HG03039 (cell line): ENCODE results near the gene H3-3A.

Source experiments
- ATAC-seq: cut with Tn5 transposase; IDR thresholded peaks from one replicate; pipeline ENCODE4 v1.9.1; 2021; ENCODE audit warnings: mild to moderate bottlenecking, moderate library complexity; ENCODE audit not compliant: unreplicated experiment

Gene H3-3A

DNA sequence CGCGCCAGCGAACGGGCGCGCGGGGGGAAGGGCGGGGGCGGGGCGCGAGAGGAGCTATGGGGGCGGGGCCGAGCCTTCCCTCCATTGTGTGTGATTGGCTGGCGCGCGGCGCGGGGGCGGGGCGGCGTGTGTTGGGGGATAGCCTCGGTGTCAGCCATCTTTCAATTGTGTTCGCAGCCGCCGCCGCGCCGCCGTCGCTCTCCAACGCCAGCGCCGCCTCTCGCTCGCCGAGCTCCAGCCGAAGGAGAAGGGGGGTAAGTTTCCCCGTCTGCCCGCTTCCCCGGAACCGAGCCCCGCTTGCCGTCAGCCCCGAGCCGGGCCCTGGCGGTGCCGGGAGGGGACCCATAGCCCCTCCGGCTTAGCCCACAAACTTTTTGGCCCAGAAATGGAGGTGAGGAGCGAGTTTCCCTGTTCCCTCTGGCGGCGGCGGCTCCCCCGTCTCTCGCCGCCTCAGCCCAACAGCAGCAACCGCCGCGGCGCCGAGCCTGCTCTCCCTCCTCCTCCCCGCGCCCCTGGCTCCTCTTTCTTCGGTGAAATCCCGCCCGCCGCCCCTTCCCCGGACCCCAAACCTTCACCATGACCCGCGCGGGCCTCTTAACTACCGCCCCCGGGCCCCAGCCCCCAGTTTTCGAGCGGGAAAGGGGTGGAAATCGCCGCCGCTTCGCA is at the start of gene H3-3A:
Gene H3-3A (plus strand): TSS at position 159 of the 666 bp plus-strand sequence. CDS start 1,636 bp downstream, outside the sequence.
- peak; percentile 68 for ATAC-seq

- no peak for ATAC-seq
Observed at GRCh38 chr1:226017070-226017469, 45.4 kb upstream of the H3-3A start.

- ATAC-seq = no peak
Observed at GRCh38 chr1:226019572-226019971, 42.9 kb upstream of the H3-3A start.

- no peak for ATAC-seq
Observed at GRCh38 chr1:226021401-226021800, 41.1 kb upstream of the H3-3A start.

GRCh38 chr1:226021801-226022200 is 40.7 kb upstream of the H3-3A start:
- ATAC-seq = no peak

DNA sequence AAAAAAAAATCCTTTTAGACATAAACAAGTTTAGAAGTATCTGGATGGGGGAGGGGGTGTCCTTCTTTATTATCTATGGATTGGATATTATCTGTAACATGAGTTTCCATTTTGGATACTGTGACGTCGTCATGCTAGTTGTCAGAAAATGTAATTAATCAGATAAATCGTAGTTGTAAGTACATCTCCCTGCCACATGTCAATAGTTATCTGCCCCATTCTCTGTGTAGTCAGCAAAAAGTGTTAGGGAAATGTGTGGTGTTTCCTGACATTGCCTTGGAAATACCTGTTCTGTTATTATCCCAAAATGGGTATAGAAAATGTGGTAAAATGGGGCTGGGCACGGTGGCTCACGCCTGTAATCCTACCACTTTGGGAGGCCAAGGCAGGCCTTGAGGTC is 38.8 kb upstream of the H3-3A start:
- no peak for ATAC-seq

DNA sequence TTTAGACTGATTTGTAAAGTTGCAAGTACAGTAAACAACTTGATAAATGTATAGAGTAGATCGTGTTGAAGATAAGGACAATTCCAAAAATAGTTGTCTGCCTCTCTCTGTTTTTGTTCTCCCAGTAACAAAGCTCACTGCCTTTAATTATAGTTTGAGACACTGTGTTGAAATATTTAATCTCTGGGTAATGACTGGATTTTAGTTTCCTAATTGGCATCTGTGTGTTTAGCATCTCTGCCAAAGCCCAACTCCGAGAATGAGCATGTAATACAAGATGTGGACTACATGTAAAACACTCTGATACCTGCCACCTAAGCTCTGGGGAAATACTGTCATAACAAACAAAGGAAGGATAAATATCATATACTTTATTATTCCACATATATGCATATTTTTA is 35.7 kb upstream of the H3-3A start:
- no peak for ATAC-seq

- ATAC-seq = no peak
Observed at GRCh38 chr1:226027538-226028217, 34.8 kb upstream of the H3-3A start.

DNA sequence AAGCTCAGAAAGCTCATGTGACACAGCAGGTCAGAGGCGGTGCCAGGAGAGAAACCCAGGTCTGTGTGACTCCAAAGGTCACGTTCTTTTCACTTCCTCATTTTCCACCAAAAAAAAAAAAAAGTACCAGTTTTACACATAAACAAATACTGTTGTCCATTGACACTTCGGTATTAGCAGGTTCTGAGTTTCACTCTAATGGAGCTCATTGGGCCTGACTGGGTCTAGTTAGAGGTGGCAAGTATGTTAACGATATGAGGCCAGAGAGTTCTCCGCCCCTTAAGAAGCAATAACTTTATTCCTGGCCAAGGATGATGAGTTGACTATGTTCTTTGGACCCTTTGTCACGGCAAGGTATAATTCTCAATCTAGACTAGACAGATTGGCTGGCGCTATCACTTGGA is 33.4 kb upstream of the H3-3A start:
- ATAC-seq = peak; percentile 71

DNA sequence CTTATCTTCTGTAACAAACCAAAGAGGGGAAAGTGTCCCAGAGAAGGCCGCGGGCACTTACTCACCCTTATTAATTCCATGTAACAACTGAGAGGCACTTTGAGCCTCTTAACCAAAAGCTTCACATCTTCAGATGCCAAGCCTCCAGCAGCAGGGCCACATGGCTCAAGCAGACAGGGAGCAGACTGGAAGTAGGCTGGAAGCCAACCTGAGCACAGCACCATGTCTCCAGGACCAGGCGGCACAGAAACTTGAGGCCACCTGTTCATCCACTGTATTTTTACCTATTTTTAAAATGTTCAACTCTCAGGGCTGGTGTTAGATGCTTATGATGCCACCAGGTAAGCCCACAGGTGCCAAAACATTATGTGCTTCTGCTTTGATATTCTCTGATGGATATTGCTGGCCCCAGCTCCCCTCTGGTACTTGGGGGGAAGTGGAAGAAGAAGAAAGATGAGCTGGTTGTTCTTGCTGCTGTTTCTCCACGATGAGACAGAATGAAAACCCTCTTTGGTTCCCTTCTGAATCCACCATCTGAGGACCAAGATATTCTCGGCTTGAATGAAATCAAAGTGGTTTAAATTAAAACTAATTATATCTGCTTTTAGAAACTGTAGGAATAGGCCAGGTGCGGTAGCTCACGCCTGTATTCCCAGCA is 32.8 kb upstream of the H3-3A start:
- ATAC-seq = no peak

DNA sequence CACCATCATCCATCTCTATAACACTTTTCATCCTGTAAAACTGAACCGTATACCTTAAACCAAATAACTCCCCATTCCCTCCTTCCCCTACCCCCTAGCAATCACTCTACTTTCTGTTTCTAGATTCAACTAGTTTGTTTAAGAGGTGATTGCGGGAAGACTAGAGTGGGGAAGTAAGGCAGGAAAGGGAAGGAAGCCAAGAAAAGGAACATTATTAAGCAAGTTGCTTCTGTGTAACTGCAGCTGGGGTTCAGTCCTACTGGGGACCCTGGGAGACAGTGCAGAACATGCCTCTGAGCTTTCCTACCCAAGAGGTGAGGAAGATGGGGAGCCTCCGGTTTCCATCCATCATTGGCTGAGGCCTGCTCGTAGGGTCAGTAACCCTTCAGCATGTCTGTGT is 28.9 kb upstream of the H3-3A start:
- no peak for ATAC-seq

DNA sequence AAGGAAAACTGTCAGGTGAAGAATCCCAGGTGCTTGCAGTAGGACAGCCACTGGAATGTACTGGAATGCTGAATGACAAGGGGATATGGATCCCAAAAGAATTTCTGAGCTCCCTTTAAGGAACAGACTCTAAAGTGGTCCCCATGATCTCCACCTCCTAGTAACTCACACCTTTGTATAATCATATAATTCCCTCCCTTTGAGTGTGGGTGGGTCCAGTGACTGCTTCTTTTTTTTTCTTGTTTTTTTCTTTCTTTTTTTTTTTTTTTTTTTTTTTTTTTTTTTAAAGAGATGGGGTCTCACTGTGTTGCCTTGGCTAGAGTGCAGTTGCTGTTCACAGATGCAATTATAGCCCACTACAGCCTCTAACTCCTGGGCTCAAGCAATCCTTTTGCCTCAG is 28.5 kb upstream of the H3-3A start:
- ATAC-seq = no peak

DNA sequence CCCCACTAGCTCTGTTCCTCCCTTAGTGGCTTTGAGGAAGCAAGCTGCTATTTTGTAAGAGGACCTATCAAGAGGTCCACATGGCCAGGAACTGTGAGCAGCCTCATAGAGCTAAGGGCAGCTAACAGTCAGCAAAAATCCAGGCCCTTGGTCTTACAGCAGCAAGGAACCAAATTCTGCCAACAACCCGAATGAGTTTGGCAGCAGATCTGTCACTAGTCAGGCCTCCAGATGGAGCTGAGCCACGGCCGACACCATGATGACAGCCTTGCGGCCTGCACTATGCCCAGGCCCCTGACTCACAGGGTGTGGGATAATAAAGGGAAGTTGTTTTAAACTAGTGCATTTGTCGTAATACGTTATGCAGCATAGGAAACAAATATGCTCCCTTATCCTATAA is 28.0 kb upstream of the H3-3A start:
- no peak for ATAC-seq

- ATAC-seq = no peak
Observed at GRCh38 chr1:226035915-226036314, 26.6 kb upstream of the H3-3A start.

DNA sequence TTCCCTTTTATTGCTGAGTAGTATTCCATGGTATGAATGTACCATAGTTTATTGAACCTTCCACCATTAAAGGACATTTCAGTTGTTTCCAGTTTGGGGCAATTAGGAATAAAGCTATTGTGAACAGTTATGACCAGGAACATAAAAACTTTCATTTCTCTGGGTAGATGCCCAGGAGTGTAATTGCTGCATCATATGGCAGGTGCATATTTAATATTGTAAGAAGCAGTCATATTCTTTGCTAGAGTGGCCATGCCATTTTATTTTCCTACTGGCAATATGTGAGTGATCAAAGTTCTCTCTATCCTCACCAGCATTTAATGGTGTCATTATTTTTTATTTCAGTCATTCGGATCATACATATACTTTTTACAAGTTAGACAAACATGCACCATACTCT is 23.9 kb upstream of the H3-3A start:
- no peak for ATAC-seq

- ATAC-seq = no peak
Observed at GRCh38 chr1:226041419-226041818, 21.1 kb upstream of the H3-3A start.

- ATAC-seq = no peak
Observed at GRCh38 chr1:226044514-226045101, 17.9 kb upstream of the H3-3A start.

DNA sequence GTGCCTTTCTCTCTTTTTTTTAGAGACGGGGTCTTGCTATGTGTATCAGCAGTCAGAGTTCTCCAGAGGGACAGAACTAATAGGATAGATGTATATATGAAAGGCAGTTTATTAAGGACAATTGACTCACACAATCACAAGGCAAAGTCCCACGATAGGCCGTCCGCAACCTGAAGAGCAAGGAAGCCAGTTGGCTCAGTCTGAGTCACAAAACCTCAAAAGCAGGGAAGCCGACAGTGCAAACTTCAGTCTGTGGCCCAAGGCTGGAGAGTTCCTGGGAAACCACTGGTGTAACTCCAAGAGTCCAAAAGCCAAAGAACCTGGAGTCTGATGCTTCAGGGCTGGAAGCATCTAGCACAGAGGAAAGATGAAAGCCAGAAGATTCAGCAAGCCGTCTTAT is 16.3 kb upstream of the H3-3A start:
- ATAC-seq = no peak

DNA sequence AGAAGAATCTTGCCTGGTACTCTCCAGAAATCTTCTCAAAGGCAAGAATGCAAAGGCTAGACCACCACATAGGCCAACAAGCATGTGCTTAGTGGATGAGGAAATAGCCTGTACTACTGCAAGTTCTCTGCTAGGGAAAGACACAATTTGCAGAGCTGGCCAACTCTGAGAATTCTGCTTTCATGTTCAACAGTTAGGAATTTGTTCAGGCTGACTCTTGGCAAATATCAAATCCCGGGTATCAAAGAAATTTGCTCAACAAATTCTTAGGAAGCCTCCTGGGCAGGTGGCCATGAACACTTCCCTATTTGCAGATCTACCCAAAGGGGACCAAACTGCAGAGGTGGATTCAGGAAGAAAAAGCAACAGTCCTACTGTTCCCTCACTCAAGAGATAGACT is 15.0 kb upstream of the H3-3A start:
- ATAC-seq = no peak

DNA sequence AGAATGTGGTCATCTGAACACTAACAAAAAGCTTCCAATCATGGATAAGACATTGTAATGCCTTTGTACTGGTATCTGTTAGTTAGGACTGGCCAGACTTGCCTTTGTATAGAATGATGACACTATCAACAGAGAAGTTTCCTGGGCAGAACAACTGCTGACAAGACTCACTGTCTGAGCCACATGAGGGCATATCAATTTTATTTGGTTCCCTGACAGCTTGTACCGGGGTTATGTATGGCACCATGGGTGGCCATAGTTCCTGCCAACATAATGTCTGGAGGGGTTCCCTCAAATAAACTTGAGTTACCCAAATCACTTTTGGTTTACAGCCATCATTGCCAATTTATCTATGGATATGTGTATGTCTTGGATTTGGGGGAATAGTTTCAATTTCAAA is 13.6 kb upstream of the H3-3A start:
- ATAC-seq = no peak

- ATAC-seq = no peak
Observed at GRCh38 chr1:226050133-226050532, 12.4 kb upstream of the H3-3A start.

GRCh38 chr1:226051365-226051764 is 11.2 kb upstream of the H3-3A start:
- ATAC-seq = no peak
